ENCODE data around the gene FAM162A.
A peak's percentile ranks its signal among the peaks of the same experiment; 100 is the strongest.

FAM162A gene

DNA sequence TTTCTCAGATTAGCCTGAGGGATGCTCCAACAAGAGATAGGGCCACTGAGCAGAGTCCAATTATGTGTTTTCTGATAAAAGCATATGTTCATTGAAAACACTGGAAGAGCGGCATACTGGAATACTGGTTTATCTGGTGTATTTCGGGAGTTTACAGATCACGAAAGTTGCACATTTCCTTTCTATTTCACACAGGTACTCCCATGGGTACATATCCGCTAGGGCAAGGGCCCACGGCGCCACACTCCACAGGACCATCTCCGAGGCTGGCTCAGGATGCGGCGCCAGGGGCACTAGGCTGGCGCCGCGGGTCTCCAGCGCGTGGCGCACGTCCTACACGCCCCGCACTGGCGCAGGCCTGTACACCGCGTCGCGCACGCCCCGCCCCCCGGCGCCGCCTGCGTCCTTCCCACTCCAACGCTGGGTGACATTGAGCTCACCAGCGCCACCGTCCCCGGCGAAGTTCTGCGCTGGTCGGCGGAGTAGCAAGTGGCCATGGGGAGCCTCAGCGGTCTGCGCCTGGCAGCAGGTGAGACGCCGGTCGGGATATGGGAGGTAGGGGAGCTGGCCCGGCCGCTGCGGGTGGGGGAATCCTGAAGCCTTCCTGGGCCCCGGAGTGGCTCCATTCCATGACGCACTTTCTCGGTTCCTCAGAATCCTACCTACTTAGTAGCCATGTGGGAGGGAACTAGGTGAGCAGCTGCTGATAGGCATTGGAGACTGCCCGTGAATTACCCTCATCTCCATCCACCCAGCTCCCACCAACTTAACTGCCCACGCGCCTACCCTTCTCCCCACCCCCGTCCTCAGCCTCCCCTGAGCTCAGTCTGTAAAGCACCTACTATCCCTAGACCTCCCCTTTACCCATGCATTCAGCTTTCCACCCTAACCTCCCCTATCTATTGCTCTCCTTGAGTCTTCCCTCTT lies at the start of gene FAM162A:
Gene FAM162A, plus strand, starts transcription at position 412 of the 927 bp plus-strand sequence. Its CDS starts 84 bp downstream, at position 496.
- FAIRE-seq: no peak

GRCh38 chr3:122342803-122343202 lies 41.2 kb upstream of the FAM162A start:
- no peak for FAIRE-seq

DNA sequence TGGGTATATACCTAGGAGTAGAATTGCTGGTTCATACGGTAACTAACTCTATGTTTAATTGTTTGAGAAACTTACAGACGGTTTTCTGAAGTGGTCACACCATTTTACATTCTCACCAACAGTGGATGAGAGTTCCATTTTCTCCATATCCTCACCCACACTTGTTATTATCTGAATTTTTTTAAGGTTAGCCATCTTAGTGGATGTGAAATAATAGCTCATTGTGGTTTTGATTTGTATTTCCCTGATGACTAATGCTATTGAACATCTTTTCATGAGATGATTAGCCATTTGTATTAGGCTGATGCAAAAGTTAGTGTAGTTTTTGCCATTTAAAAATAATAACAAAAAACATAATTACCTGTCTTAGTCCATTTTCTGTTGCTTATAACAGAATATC lies 40.3 kb upstream of the FAM162A start:
- FAIRE-seq: no peak

GRCh38 chr3:122349171-122349570 lies 34.8 kb upstream of the FAM162A start:
- no peak for FAIRE-seq

DNA sequence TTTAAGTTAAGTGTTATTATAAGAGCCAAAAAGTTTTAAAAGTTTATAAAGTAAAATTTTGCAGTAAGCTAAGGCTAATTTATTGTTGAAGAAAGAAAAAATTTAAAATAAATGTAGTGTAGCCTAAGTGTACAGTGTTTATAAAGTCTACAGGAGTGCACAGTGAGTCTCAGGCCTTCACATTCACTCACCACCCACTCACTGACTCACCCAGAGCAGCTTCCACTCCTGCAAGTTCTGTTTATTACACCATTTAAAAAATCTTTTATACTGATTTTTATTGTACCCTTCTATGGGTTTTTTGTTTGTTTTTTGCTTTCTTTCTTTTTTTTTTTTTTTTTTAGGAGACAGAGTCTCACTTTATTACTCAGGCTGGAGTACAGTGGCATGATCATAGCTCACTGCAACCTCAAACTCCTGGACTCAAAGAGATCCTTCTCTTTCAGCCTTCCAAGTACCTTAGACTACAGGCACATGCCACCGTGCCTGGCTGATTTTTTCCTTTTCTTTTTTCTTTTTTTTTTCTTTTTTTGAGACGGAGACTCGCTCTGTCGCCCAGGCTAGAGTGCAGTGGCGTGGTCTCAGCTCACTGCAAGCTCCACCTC lies 33.1 kb upstream of the FAM162A start:
- FAIRE-seq: peak; percentile 80

- peak; percentile 49 for FAIRE-seq
These were observed 32.4 kb upstream of the FAM162A start for GRCh38 chr3:122351612-122352011.

DNA sequence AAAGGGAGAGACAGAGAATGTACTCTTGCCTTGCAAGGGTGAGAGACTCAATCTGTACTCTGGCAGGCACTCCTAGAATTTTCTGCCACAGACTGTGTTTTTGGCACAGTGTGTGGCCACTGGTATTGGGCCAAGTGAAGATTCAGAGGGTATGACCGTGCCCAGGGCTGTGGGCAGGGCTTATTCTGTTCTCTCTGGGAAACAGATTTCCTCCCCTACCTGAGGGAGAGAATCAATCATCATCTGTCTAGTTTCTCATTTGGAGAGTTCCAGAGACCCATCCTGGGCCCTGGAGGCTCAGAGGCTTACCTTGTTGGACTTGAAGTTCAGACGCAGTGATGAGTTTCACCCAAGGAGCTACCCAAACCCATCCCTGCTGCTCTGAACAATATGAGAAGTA lies 30.8 kb upstream of the FAM162A start:
- FAIRE-seq: no peak

DNA sequence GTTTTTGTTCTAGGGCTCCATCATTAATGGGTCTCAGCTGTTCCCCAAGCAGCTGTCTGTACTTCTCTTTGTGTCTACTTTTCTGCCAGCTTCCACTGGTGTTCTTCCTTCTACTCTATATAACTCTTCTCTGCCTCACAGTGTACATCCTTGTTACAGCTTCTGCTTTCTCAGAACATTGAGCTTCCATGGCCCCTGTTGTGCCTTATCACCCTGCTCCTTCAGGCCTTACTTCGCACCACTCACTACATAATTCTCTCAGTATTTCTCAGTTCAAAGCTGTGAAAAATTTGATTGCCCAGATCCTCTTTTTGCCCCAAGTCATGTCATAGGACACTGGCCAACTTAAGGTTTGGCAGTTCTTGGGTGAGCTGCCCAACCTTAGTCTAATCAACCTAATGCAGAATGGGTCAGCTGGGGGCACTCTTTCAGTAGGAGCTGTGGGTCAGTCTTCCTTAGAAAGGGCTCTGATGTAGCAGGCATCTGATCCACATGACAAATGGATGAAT lies 30.0 kb upstream of the FAM162A start:
- no peak for FAIRE-seq

GRCh38 chr3:122355612-122356011 lies 28.4 kb upstream of the FAM162A start:
- FAIRE-seq: no peak

DNA sequence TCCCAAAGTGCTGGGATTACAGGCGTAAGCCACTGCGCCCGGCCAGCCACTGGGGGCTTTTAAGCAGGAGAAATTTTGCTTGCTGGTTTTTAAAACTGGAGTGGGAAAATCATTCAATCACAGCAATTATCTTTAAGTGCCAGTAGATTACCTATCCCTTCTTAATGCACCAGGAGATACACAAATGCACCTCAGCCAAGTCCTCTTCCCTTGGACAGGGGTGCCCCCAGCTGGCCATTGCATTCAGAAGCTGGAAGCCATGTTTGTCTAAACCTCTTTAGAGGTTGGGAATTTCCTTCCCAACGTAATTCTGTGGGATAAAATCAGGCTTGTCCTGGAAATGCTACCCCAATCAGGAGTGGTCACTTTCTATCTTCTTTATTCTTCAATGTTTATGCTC lies 27.6 kb upstream of the FAM162A start:
- no peak for FAIRE-seq

DNA sequence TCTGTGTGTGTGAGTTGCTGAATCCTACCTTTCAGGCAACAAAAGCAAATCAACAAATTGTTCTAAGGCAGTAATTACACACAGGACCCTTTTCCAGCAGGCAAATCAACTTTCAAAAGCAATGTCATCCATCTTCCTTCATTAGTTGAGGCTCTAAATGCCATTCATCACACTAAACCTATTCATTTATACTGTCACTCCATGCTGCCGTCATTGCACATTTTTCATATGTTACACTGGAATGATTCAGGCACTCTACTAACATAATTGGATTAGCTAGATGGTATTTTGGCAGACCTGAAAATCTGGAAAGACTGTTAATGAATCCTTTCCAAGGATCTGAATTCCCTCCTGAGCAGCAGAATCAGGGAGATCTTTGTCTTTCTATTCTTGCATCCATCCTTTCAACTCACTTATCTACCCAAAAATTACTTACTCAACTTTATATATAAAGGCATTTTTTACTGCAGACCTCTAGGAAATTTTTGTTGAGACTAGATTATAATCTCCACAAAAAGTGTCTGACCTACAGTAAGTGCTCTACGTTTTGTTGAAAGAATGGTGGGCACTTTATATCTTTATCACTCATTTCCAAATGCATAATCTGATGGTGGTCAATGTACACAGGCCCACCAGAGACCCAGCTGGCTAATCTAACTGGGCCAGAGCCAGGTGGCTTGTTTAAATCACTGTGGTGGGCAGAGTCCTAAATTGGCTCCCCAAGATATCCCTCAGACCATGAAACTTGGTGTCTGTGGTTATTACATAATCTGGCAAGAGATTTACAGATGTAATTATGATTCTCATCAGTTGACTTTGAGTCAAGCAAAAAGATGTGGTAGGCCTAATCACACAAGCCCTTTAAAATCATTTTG lies 25.9 kb upstream of the FAM162A start:
- FAIRE-seq: no peak

DNA sequence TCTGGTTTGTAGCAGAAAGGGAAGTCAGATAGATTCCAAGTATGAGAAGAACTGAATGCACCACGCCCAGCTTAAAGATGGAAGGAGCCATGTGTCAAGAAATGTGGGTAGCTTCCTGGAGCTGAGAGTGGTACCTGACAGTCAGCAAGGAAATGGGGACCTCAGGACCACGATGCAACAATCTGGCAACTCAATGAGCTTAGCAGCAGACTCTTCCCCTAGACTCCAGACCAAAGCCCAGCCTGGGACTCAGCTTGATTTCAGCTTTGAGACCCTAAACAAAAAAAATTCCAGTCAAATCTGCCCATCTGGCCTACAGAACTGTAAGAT lies 25.3 kb upstream of the FAM162A start:
- no peak for FAIRE-seq

GRCh38 chr3:122362026-122362425 lies 22.0 kb upstream of the FAM162A start:
- FAIRE-seq: peak; percentile 53

GRCh38 chr3:122364490-122364889 lies 19.5 kb upstream of the FAM162A start:
- no peak for FAIRE-seq

GRCh38 chr3:122365073-122365472 lies 18.9 kb upstream of the FAM162A start:
- no peak for FAIRE-seq

- peak; percentile 75 for FAIRE-seq
These were observed 18.2 kb upstream of the FAM162A start for GRCh38 chr3:122365582-122366378.

- no peak for FAIRE-seq
These were observed 17.6 kb upstream of the FAM162A start for GRCh38 chr3:122366379-122366749.

DNA sequence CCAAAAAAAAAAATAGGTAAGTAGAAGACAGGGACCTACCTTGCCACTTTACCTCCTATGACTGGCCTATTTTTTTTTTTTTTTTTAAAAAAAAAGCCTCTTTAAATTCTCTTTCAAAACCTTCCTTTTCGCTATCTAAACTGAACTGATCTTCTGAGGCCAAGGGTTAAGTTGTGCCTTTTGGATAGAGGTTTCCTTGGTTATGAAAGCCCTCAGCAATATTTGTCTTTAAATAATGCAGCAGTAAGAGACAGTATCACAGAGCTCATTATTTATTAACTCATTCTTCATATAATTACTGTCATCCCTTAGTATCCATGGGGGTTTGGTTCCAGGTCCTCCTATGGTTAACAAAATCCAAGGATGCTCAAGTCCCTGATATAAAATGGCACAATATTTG lies 9.9 kb upstream of the FAM162A start:
- no peak for FAIRE-seq

GRCh38 chr3:122377975-122378374 lies 6.0 kb upstream of the FAM162A start:
- no peak for FAIRE-seq

DNA sequence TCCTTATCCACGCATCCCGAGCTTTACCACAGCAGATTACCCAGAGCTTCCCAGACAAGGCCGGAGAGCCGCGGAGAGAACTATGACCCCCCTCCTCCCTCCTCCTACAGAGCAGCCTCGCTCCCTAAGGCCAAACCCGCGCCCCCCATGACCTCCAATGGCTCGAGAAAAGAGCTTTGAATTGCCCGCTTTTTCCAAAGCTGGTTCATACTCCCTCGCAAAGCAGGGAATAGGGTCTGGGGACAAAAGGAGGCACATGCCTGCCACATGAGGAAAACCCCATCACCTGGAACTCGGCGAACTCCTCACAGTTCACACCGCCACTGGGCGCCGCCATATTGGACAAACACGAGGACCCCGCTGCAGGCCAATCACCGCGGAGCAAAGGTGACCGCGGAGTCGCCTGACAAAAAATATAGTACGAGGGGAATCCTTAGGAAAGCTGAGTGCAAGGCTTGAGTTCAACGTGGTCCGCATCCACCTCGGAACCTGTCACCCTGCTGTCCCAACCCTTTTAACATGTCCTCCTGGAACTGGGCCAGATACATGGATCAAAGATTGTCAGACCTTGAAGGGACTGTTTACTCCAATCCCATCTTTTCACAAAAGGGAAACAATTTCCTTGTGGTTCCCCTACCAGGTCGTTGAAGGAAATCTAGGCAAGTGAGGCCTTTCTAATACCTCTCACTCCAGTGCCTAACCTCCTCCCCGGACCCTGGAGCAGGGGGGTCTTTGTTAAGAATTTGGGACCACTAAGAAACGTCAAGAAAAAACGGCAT lies 905 bp upstream of the FAM162A start, which contains the start of gene MIX23:
Gene MIX23, minus strand, starts transcription at position 344 of the 779 bp plus-strand sequence. Its CDS starts 7 bp downstream, at position 337.
- FAIRE-seq: no peak

- FAIRE-seq: no peak
These were observed 3.7 kb downstream of the FAM162A start for GRCh38 chr3:122387709-122388108.

Measured in colon (tissue), 2 donors.